GM12878 (cell line): Measurements from ENCODE around the gene PTPRM. TPM values are rescaled to one million over a fixed set of nuclear protein-coding genes. Genes with fewer than 3 reads are reported as not detected.

Experiments
- ATAC-seq: fragments of 200-7000 bp; cut with Tn5 transposase; 3 replicates; pipeline ENCODE4 v1.9.1; 2020; ENCODE audit warnings: mild to moderate bottlenecking, moderate library complexity
- BruUV-seq: library from RNA; stranded (reverse); fragments of 400-500 nt; replicated peaks from 2 replicates; lab custom pipeline; 2021; lab: Mats Ljungman, UMichigan
- CTCF ChIA-PET: fragments of 300-600 bp; sonication (Branson Sonifier 250); formaldehyde crosslinking; extraction: SDS; loops from one replicate; lab custom pipeline; 2021; ENCODE audit warnings: inconsistent platforms; lab: Yijun Ruan, JAX
- POLR2A ChIA-PET: fragments of 350-600 bp; formaldehyde crosslinking; extraction: SDS; loops from one replicate; lab custom pipeline; 2021; ENCODE audit warnings: inconsistent platforms; lab: Charles Lee
- RAD21 ChIA-PET: fragments of 300-600 bp; sonication (Branson Sonifier 250); formaldehyde crosslinking; loops from one replicate; lab custom pipeline; 2023; ENCODE audit warnings: antibody characterized with exemption; ENCODE audit not compliant: unreplicated experiment; lab: Charles Lee
- SMC1A ChIA-PET: fragments of 300-600 bp; sonication (Branson Sonifier 250); formaldehyde crosslinking; loops from one replicate; lab custom pipeline; 2023; ENCODE audit not compliant: unreplicated experiment, uncharacterized antibody; lab: Charles Lee
- DNase-seq: peaks from one replicate; pipeline ENCODE4 v3.0.0-alpha.2; 2011; ENCODE audit warnings: low read depth, low spot score
- FAIRE-seq: peaks from 3 replicates; lab custom pipeline; 2011; peaks lifted over from hg19 to GRCh38; lab: Jason Lieb, UNC
- H2AFZ ChIP-seq: 2 replicates; pipeline ENCODE4 v1.6.0; 2011; ENCODE audit warnings: low read depth, low read length, control low read depth; ENCODE audit not compliant: control insufficient read depth
- H3K27ac ChIP-seq: 2 replicates; pipeline ENCODE4 v1.5.1; 2011; ENCODE audit warnings: control low read depth; ENCODE audit not compliant: control insufficient read depth, insufficient read depth
- H3K27me3 ChIP-seq, 2 experiments: replicated peaks in 1 of 2; 2 replicates each; pipeline versions ENCODE4 v1.6.0 to v1.6.1; 2011; ENCODE audit warnings: low read length in 1 of 2; ENCODE audit not compliant: control insufficient read depth in 2 of 2, insufficient read depth in 2 of 2
- H3K36me3 ChIP-seq, 2 experiments: 2 replicates each; pipeline ENCODE4 v1.5.1; 2011; ENCODE audit warnings: low read length in 1 of 2; ENCODE audit not compliant: control insufficient read depth in 2 of 2, insufficient read depth in 2 of 2
- H3K4me1 ChIP-seq: 2 replicates; pipeline ENCODE4 v1.6.1; 2011; ENCODE audit warnings: mild to moderate bottlenecking, low read length, moderate library complexity, mixed read lengths; ENCODE audit not compliant: control insufficient read depth, insufficient read depth
- H3K4me2 ChIP-seq: 2 replicates; pipeline ENCODE4 v1.6.0; 2011; ENCODE audit warnings: control low read depth; ENCODE audit not compliant: control insufficient read depth, insufficient read depth
- H3K4me3 ChIP-seq: fragments of 200-600 bp; sonication (generic); 2 replicates; pipeline ENCODE4 v1.5.1; 2016
- H3K79me2 ChIP-seq: 2 replicates; pipeline ENCODE4 v1.6.0; 2011; ENCODE audit warnings: low read length; ENCODE audit not compliant: control insufficient read depth, insufficient read depth
- H3K9ac ChIP-seq: 2 replicates; pipeline ENCODE4 v1.8.0; 2011; ENCODE audit warnings: low read length, control low read depth, mixed read lengths; ENCODE audit not compliant: control insufficient read depth, insufficient read depth
- H3K9me3 ChIP-seq: replicated peaks from 3 replicates; pipeline ENCODE4 v1.5.1; 2011; ENCODE audit warnings: mild to moderate bottlenecking, low read length; ENCODE audit not compliant: control insufficient read depth, insufficient read depth
- H4K20me1 ChIP-seq: 2 replicates; pipeline ENCODE4 v1.6.0; 2011; ENCODE audit not compliant: control insufficient read depth, insufficient read depth
- CBFB ChIP-seq: IDR thresholded peaks from 2 replicates; pipeline ENCODE4 v1.6.1; 2016; ENCODE audit warnings: antibody characterized with exemption, low read depth
- CREB1 ChIP-seq: IDR thresholded peaks from 2 replicates; pipeline ENCODE4 v1.6.1; 2012; ENCODE audit warnings: low read depth, mild to moderate bottlenecking, inconsistent platforms
- EGR1 ChIP-seq, 2 experiments: IDR thresholded peaks; 1 replicate in 1 of 2; 2 replicates in 1 of 2; pipeline ENCODE4 v1.6.1; 2011 to 2012; ENCODE audit warnings: low read depth in 2 of 2, low read length in 2 of 2, borderline replicate concordance in 1 of 2, mild to moderate bottlenecking in 1 of 2, moderate library complexity in 1 of 2
- ETV6 ChIP-seq, 2 experiments: fragments of 450-650 bp in 1 of 2; IDR thresholded peaks in 1 of 2; conservative IDR thresholded peaks in 1 of 2; 2 replicates each; pipeline ENCODE4 v1.6.1; 2014; ENCODE audit warnings: antibody characterized with exemption in 1 of 2, borderline replicate concordance in 1 of 2, low read depth in 1 of 2, mild to moderate bottlenecking in 1 of 2, moderate library complexity in 1 of 2
- EZH2 ChIP-seq: IDR thresholded peaks from 2 replicates; pipeline ENCODE4 v1.6.1; 2012; ENCODE audit warnings: low read depth, mild to moderate bottlenecking, control low read depth, inconsistent platforms, low read length, borderline replicate concordance; ENCODE audit not compliant: control insufficient read depth
- FOS ChIP-seq: IDR thresholded peaks from 3 replicates; pipeline ENCODE4 v1.6.1; 2011; ENCODE audit warnings: borderline replicate concordance; ENCODE audit not compliant: insufficient read length; ENCODE audit errors: extremely low read depth
- HDGF ChIP-seq: fragments of 450-650 bp; IDR thresholded peaks from 2 replicates; pipeline ENCODE4 v1.6.1; 2016; ENCODE audit warnings: antibody characterized with exemption
- KAT2A ChIP-seq: conservative IDR thresholded peaks from 2 replicates; pipeline ENCODE4 v1.6.1; 2011; ENCODE audit warnings: low read depth, low read length; ENCODE audit not compliant: control insufficient read depth
- POU2F2 ChIP-seq: IDR thresholded peaks from 3 replicates; pipeline ENCODE4 v1.6.1; 2011; ENCODE audit warnings: low read depth, mild to moderate bottlenecking, low read length, borderline replicate concordance
- RELA ChIP-seq: fragments of 450-650 bp; IDR thresholded peaks from 2 replicates; pipeline ENCODE4 v1.8.0; 2014; ENCODE audit warnings: borderline replicate concordance; ENCODE audit not compliant: partially characterized antibody
- STAT1 ChIP-seq: fragments of 450-650 bp; conservative IDR thresholded peaks from 2 replicates; pipeline ENCODE4 v1.6.1; 2014; ENCODE audit warnings: antibody characterized with exemption, mild to moderate bottlenecking
- SUZ12 ChIP-seq: fragments of 200-600 bp; sonication (generic); IDR thresholded peaks from one replicate; pipeline ENCODE4 v1.6.1; 2018; ENCODE audit warnings: antibody characterized with exemption, mild to moderate bottlenecking; ENCODE audit not compliant: unreplicated experiment
- TBL1XR1 ChIP-seq: IDR thresholded peaks from 2 replicates; pipeline ENCODE4 v1.6.1; 2012; ENCODE audit warnings: low read depth, low read length, improper control_type of control experiment
- TCF12 ChIP-seq: IDR thresholded peaks from 2 replicates; pipeline ENCODE4 v1.6.1; 2011; ENCODE audit warnings: low read depth, mild to moderate bottlenecking, low read length
- WGBS: methylation state at CpG from one replicate; pipeline ENCODE4 v1.1.6; 2016; ENCODE audit warnings: low lambda C conversion rate; ENCODE audit not compliant: insufficient replicate concordance, insufficient coverage; ENCODE audit errors: missing lambda C conversion rate; 5-methylcytosine and 5-hydroxymethylcytosine counted together
- in situ Hi-C: fragments of 300-500 bp; cut with MboI; formaldehyde crosslinking; loops from 9 replicates; pipeline ENCODE4 v1.14.3; 2018; ENCODE audit warnings: mixed read lengths
- intact Hi-C: fragments of 100-400 bp; cut with micrococcal nuclease; formaldehyde crosslinking; loops from one replicate; pipeline ENCODE4 v1.14.2; 2022; ENCODE audit not compliant: unreplicated experiment
- polyA plus RNA-seq, 11 experiments: library from polyadenylated mRNA; depleted of rRNA in 4 of 11; unstranded in 6 of 11; stranded (reverse) in 5 of 11; fragments of >200 nt; fragmentation: Nextera tagmentation in 4 of 11; fragmentation: Illumina TruSeq in 1 of 11; extraction: Ambion mirVana in 4 of 11; extraction: Trizol in 1 of 11; gene quantifications; 1 replicate in 1 of 11; 2 replicates in 10 of 11; pipeline versions ENCODE4 v1.2.1 to v1.2.3, GENCODE V29; 2011 to 2016; ENCODE audit warnings: inconsistent platforms in 2 of 11, missing spikeins in 2 of 11, low read depth in 1 of 11
- total RNA-seq, 4 experiments: library from RNA; depleted of rRNA in 3 of 4; stranded (reverse); fragments of >200 nt in 3 of 4; fragmentation: Illumina TruSeq in 1 of 4; extraction: Trizol in 1 of 4; gene quantifications; 2 replicates each; pipeline versions ENCODE4 v1.2.1 to v1.2.3, GENCODE V29; 2013 to 2021
- TF ChIP-seq, protein P1 (sequence below): fragments of 450-650 bp; IDR thresholded peaks from 2 replicates; pipeline ENCODE4 v1.6.1; 2016; ENCODE audit warnings: mild to moderate bottlenecking
- TF ChIP-seq, protein P2 (sequence below): IDR thresholded peaks from 2 replicates; pipeline ENCODE4 v1.6.1; 2012; ENCODE audit warnings: low read depth, low read length, improper control_type of control experiment
- TF ChIP-seq, protein P3 (sequence below): IDR thresholded peaks from 2 replicates; pipeline ENCODE4 v1.6.1; 2011; ENCODE audit warnings: borderline replicate concordance, low read depth, mild to moderate bottlenecking, moderate library complexity, low read length; ENCODE audit not compliant: insufficient read depth, poor library complexity, severe bottlenecking

The PTPRM gene
- total and polyA plus RNA-seq, 10 of the 15 experiments (the other 5 are each of a cell fraction or from before 2014, with no cell fraction given) = 0.07 to 22.6 (median 0.60) TPM

DNA sequence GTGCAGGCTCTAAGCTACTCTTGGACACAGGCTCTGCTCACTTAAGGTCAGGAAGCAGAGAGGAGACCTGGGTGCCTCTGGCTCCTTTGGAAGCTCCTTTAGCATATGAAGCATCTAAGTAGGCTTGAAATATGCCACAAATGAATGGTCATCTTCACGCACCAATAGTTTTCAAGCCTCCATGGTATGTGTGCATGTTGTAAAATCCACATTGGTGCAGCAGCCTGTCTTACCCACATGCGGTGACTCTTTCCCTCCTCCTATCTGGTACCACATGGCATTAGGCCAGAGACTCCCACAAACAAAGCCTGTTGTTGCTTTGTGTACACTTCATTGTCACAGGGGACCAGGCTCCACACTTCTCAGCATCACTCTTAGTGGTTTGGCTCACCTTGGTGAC lies 599.9 kb downstream of the PTPRM start (continued):
- TF ChIP-seq FOS = no peak
- TF ChIP-seq CREB1 = no peak
- no peak for TF ChIP-seq ETV6 (conservative IDR thresholded peaks at IDR 0.05 in 1 of 2, IDR thresholded peaks at IDR 0.05 in 1 of 2; ENCODE audit: borderline replicate concordance in 1 of 2, low read depth in 1 of 2)
- TF ChIP-seq RELA = no peak
- TF ChIP-seq KAT2A = no peak
- no peak for TF ChIP-seq EGR1 (IDR thresholded peaks at IDR 0.05; ENCODE audit: borderline replicate concordance in 1 of 2, low read depth in 2 of 2, low read length in 2 of 2)
- no peak for TF ChIP-seq HDGF

DNA sequence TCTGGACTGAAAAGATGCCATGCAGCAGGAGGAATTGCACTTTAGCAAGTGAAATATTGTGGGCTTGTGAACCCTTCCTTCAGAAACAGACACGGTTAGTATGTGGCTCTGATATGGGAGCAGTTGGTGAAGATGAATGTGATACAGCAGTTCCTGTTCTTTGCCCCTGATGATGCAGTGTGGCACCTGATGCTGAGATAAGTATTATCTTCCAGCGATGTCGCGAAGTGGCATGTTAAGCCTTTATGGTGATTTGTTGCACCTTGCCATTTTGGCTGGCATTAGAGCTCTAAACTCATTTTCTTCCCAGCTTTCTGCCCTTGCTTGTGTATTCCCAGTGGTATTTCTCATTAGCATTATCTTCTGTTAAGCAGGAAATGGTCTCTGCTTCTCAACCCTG lies 600.6 kb downstream of the PTPRM start:
- Histone ChIP-seq H3K9ac (no peak overlapping the region), H3K27me3 (no peaks in the 10 kb centered on the region; a peak in 1 of 4 replicates), H4K20me1 (no peaks in the 10 kb centered on the region), H2AFZ (no peak overlapping the region), H3K27ac (no peak overlapping the region), H3K4me2 (no peak overlapping the region), H3K4me3 (no peak overlapping the region), H3K9me3 (no peaks in the 10 kb centered on the region), H3K79me2 (no peaks in the 10 kb centered on the region), H3K36me3 (no peaks in the 10 kb centered on the region), H3K4me1 (no peaks in the 10 kb centered on the region)
- no TSS peak for BruUV-seq
- DNase-seq = no peak
- RAD21 ChIA-PET = no interaction called here
- FAIRE-seq = no peak
- in situ Hi-C loops = no loop called here
- SMC1A ChIA-PET = interaction anchor here (1.4 kb wide), 1 partner anchor 11 kb away, joined by 3 read pairs; no protein-coding TSS in a partner anchor
- POLR2A ChIA-PET = no interaction called here
- CTCF ChIA-PET = no interaction called here
- intact Hi-C loops = no loop called here
- no peak for ATAC-seq
- 73% methylated on average over 4 of the region's 4 CpGs for WGBS
- TF ChIP-seq EZH2 = no peak
- TF ChIP-seq, protein P1, sequence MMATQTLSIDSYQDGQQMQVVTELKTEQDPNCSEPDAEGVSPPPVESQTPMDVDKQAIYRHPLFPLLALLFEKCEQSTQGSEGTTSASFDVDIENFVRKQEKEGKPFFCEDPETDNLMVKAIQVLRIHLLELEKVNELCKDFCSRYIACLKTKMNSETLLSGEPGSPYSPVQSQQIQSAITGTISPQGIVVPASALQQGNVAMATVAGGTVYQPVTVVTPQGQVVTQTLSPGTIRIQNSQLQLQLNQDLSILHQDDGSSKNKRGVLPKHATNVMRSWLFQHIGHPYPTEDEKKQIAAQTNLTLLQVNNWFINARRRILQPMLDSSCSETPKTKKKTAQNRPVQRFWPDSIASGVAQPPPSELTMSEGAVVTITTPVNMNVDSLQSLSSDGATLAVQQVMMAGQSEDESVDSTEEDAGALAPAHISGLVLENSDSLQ = no peak
- TF ChIP-seq CBFB = no peak
- TF ChIP-seq, protein P2, sequence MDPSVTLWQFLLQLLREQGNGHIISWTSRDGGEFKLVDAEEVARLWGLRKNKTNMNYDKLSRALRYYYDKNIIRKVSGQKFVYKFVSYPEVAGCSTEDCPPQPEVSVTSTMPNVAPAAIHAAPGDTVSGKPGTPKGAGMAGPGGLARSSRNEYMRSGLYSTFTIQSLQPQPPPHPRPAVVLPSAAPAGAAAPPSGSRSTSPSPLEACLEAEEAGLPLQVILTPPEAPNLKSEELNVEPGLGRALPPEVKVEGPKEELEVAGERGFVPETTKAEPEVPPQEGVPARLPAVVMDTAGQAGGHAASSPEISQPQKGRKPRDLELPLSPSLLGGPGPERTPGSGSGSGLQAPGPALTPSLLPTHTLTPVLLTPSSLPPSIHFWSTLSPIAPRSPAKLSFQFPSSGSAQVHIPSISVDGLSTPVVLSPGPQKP = no peak
- TF ChIP-seq STAT1 = no peak
- no peak for TF ChIP-seq SUZ12
- no peak for TF ChIP-seq TCF12
- TF ChIP-seq TBL1XR1 = no peak
- TF ChIP-seq, protein P3, sequence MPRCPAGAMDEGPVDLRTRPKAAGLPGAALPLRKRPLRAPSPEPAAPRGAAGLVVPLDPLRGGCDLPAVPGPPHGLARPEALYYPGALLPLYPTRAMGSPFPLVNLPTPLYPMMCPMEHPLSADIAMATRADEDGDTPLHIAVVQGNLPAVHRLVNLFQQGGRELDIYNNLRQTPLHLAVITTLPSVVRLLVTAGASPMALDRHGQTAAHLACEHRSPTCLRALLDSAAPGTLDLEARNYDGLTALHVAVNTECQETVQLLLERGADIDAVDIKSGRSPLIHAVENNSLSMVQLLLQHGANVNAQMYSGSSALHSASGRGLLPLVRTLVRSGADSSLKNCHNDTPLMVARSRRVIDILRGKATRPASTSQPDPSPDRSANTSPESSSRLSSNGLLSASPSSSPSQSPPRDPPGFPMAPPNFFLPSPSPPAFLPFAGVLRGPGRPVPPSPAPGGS = no peak
- no peak for TF ChIP-seq POU2F2
